Esophagus muscularis mucosa (tissue), 4 donors: ENCODE data around the gene LMX1B.

ENCODE experiments used
- EP300 ChIP-seq: sonication (generic); formaldehyde crosslinking; IDR thresholded peaks from one replicate; pipeline ENCODE4 v1.6.1; 2017; ENCODE audit warnings: antibody characterized with exemption
- POLR2A ChIP-seq: fragments of 450-650 bp; IDR thresholded peaks from one replicate; pipeline ENCODE4 v1.6.1; 2017; ENCODE audit warnings: antibody characterized with exemption, moderate library complexity, mild to moderate bottlenecking, low read depth
- TF ChIP-seq, protein P1 (sequence below), 3 experiments: fragments of 200-600 bp in 2 of 3; fragments of 450-650 bp in 1 of 3; sonication (generic) in 2 of 3; IDR thresholded peaks; one replicate each; pipeline ENCODE4 v1.5.1; 2017 to 2019; ENCODE audit warnings: antibody characterized with exemption in 3 of 3, mild to moderate bottlenecking in 2 of 3, moderate library complexity in 1 of 3

GRCh38 chr9:126654124-126654523, 40.4 kb downstream of the LMX1B start:
- TF ChIP-seq, protein P1, sequence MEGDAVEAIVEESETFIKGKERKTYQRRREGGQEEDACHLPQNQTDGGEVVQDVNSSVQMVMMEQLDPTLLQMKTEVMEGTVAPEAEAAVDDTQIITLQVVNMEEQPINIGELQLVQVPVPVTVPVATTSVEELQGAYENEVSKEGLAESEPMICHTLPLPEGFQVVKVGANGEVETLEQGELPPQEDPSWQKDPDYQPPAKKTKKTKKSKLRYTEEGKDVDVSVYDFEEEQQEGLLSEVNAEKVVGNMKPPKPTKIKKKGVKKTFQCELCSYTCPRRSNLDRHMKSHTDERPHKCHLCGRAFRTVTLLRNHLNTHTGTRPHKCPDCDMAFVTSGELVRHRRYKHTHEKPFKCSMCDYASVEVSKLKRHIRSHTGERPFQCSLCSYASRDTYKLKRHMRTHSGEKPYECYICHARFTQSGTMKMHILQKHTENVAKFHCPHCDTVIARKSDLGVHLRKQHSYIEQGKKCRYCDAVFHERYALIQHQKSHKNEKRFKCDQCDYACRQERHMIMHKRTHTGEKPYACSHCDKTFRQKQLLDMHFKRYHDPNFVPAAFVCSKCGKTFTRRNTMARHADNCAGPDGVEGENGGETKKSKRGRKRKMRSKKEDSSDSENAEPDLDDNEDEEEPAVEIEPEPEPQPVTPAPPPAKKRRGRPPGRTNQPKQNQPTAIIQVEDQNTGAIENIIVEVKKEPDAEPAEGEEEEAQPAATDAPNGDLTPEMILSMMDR (IDR thresholded peaks at IDR 0.05): no peak
- no peak for TF ChIP-seq POLR2A
- no peak for TF ChIP-seq EP300
